ENCODE results near the gene CES5A.

The CES5A gene

DNA sequence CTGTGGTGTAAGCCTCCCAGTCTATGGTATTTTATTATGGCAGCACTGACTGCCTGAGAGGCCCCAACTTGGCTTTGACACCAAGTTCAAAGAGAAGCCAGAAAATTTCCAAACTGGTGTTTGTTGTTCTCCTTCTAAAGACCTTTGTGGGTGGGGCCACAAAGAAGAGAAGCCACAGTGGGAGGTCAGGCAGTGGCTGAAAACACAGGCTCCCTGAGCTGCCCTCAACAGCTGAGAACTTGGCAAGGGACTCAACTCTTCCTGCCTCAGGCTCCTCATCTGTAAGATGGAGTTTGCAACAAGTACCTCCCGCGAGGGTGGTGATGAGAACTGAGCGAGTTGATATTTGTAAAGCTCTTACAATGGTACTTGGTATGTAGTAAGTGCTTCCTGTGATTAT is 18.2 kb downstream of the CES5A start:
- Histone ChIP-seq H3K4me3 (ENCODE audit: insufficient read depth, low read length, poor library complexity, severe bottlenecking) (no peak overlapping the region), H3K27me3 (ENCODE audit: low read length) (no peaks in the 10 kb centered on the region), H3K36me3 (ENCODE audit: low read length) (no peaks in the 10 kb centered on the region), H4K20me1 (ENCODE audit: low read depth, low read length) (no peaks in the 10 kb centered on the region), H3F3A (ENCODE audit: insufficient read depth) (no peaks in the 10 kb centered on the region), H3K4me2 (ENCODE audit: low read depth, low read length, poor library complexity, severe bottlenecking) (no peak overlapping the region), H2AFZ (ENCODE audit: low read depth, low read length, severe bottlenecking) (no peak overlapping the region), H3K9me3 (ENCODE audit: insufficient read depth, low read length) (no peaks in the 10 kb centered on the region), H3K9me2 (replicated peaks; ENCODE audit: insufficient read depth, low read length) (no peaks in the 10 kb centered on the region), H3K9ac (ENCODE audit: low read length) (no peak overlapping the region), H3K27ac (ENCODE audit: low read depth, low read length) (no peak overlapping the region), H3K79me2 (ENCODE audit: insufficient read depth, low read length) (no peaks in the 10 kb centered on the region)
- no peak for TF ChIP-seq EZH2phosphoT487 (conservative IDR thresholded peaks at IDR 0.05; ENCODE audit: low read length)
- TF ChIP-seq, protein P1, sequence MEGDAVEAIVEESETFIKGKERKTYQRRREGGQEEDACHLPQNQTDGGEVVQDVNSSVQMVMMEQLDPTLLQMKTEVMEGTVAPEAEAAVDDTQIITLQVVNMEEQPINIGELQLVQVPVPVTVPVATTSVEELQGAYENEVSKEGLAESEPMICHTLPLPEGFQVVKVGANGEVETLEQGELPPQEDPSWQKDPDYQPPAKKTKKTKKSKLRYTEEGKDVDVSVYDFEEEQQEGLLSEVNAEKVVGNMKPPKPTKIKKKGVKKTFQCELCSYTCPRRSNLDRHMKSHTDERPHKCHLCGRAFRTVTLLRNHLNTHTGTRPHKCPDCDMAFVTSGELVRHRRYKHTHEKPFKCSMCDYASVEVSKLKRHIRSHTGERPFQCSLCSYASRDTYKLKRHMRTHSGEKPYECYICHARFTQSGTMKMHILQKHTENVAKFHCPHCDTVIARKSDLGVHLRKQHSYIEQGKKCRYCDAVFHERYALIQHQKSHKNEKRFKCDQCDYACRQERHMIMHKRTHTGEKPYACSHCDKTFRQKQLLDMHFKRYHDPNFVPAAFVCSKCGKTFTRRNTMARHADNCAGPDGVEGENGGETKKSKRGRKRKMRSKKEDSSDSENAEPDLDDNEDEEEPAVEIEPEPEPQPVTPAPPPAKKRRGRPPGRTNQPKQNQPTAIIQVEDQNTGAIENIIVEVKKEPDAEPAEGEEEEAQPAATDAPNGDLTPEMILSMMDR (IDR thresholded peaks at IDR 0.05; ENCODE audit: insufficient read depth, low read length, poor library complexity, severe bottlenecking) = no peak

DNA sequence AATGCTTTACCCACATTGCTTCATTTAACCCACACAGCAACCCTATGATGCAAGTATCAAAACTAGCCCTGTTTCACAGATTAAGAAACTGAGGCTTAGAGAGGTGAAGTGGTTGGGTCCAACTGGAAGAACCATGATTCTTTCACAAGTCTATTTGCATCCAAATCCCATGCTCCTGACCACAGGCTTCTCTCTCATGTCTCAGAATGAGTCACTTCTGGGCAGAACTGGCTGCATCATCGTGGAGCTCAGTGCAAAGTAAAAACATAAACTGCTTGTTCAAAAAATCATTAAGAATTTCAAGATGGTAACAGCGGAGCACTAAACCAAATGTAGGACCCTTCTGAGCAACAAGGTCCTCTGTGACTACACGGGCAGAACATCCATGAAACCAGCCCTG is 22.1 kb downstream of the CES5A start:
- Histone ChIP-seq H3K9me2 (replicated peaks; ENCODE audit: insufficient read depth, low read length) (no peaks in the 10 kb centered on the region), H3K4me2 (ENCODE audit: low read depth, low read length, poor library complexity, severe bottlenecking) (no peak overlapping the region), H3K4me3 (ENCODE audit: insufficient read depth, low read length, poor library complexity, severe bottlenecking) (no peak overlapping the region)

GRCh38 chr16:55849536-55849935 is 25.6 kb downstream of the CES5A start:
- Histone ChIP-seq H3K79me2 (ENCODE audit: insufficient read depth, low read length) (no peaks in the 10 kb centered on the region), H3K27ac (ENCODE audit: low read depth, low read length) (no peak overlapping the region), H3K27me3 (ENCODE audit: low read length) (no peaks in the 10 kb centered on the region), H4K20me1 (ENCODE audit: low read depth, low read length) (no peaks in the 10 kb centered on the region), H3K4me3 (ENCODE audit: insufficient read depth, low read length, poor library complexity, severe bottlenecking) (no peak overlapping the region), H3K4me2 (ENCODE audit: low read depth, low read length, poor library complexity, severe bottlenecking) (no peak overlapping the region), H3K9ac (ENCODE audit: low read length) (no peak overlapping the region), H3K9me2 (replicated peaks; ENCODE audit: insufficient read depth, low read length) (no peaks in the 10 kb centered on the region), H3K9me3 (ENCODE audit: insufficient read depth, low read length) (no peaks in the 10 kb centered on the region), H3K36me3 (ENCODE audit: low read length) (no peaks in the 10 kb centered on the region), H3F3A (ENCODE audit: insufficient read depth) (no peaks in the 10 kb centered on the region), H2AFZ (ENCODE audit: low read depth, low read length, severe bottlenecking) (no peak overlapping the region)
- no peak for TF ChIP-seq EZH2phosphoT487 (conservative IDR thresholded peaks at IDR 0.05; ENCODE audit: low read length)
- TF ChIP-seq, protein P1 (IDR thresholded peaks at IDR 0.05; ENCODE audit: insufficient read depth, low read length, poor library complexity, severe bottlenecking) = no peak

More for the DNA sequence above, 22.1 kb downstream of the CES5A start:
- H3K9me3 ChIP-seq (ENCODE audit: insufficient read depth, low read length) = no peaks in the 10 kb centered on the region
- no peaks in the 10 kb centered on the region for H3F3A ChIP-seq (ENCODE audit: insufficient read depth)
- H4K20me1 ChIP-seq (ENCODE audit: low read depth, low read length) = no peaks in the 10 kb centered on the region
- H2AFZ ChIP-seq (ENCODE audit: low read depth, low read length, severe bottlenecking) = no peak overlapping the region
- no peak overlapping the region for H3K9ac ChIP-seq (ENCODE audit: low read length)
- H3K79me2 ChIP-seq (ENCODE audit: insufficient read depth, low read length) = no peaks in the 10 kb centered on the region
- no peaks in the 10 kb centered on the region for H3K27me3 ChIP-seq (ENCODE audit: low read length)
- no peak overlapping the region for H3K27ac ChIP-seq (ENCODE audit: low read depth, low read length)
- H3K36me3 ChIP-seq (ENCODE audit: low read length) = no peaks in the 10 kb centered on the region
- TF ChIP-seq, protein P1 (IDR thresholded peaks at IDR 0.05; ENCODE audit: insufficient read depth, low read length, poor library complexity, severe bottlenecking) = no peak
- TF ChIP-seq EZH2phosphoT487 (conservative IDR thresholded peaks at IDR 0.05; ENCODE audit: low read length) = no peak
